Activated CD4-positive, alpha-beta T cell treated with anti-CD3 and anti-CD28 coated beads for 36 hours (primary cell): ENCODE results near the gene SMG6. TPM values are rescaled to one million over a fixed set of nuclear protein-coding genes. Genes with fewer than 3 reads are reported as not detected.
"Not testable (repeated sequence)": the region's sequence is repeated elsewhere in the genome, so short reads cannot be mapped to it uniquely, and the experiment has no call there.

ENCODE experiments used
- ATAC-seq: fragments of 200-7000 bp; cut with Tn5 transposase; one replicate; pipeline ENCODE4 v1.10.0; 2021; ENCODE audit warnings: mild to moderate bottlenecking, moderate library complexity
- CTCF ChIA-PET: fragments of 350-600 bp; sonication (Branson Sonifier 250); formaldehyde crosslinking; loops from one replicate; lab custom pipeline; 2021; ENCODE audit warnings: antibody characterized with exemption; lab: Charles Lee
- POLR2A ChIA-PET: fragments of 350-600 bp; sonication (Branson Sonifier 250); formaldehyde crosslinking; loops from one replicate; lab custom pipeline; 2021; ENCODE audit warnings: antibody characterized with exemption, inconsistent platforms; lab: Charles Lee
- DNase-seq: peaks from one replicate; pipeline ENCODE4 v3.0.0-alpha.2; 2020
- H3K27ac Mint-ChIP-seq: one replicate; pipeline ENCODE4 v1.8.0; 2021; ENCODE audit warnings: mixed read lengths
- H3K27me3 Mint-ChIP-seq: one replicate; pipeline ENCODE4 v1.8.0; 2021; ENCODE audit warnings: mixed read lengths
- H3K36me3 Mint-ChIP-seq: one replicate; pipeline ENCODE4 v1.8.0; 2021; ENCODE audit warnings: low read depth, mixed read lengths
- H3K4me1 Mint-ChIP-seq: one replicate; pipeline ENCODE4 v1.8.0; 2021; ENCODE audit warnings: mixed read lengths
- H3K4me3 Mint-ChIP-seq: one replicate; pipeline ENCODE4 v1.8.0; 2021; ENCODE audit warnings: mild to moderate bottlenecking, moderate library complexity, mixed read lengths
- H3K9me3 Mint-ChIP-seq: one replicate; pipeline ENCODE4 v1.8.0; 2021; ENCODE audit warnings: low read depth, mixed read lengths
- intact Hi-C, 2 experiments: fragments of 100-400 bp; cut with DNase I in 1 of 2; cut with micrococcal nuclease in 1 of 2; formaldehyde crosslinking; loops; one replicate each; pipeline versions ENCODE4 v1.14.2 to v1.15.1; 2022 to 2024; cut with DNase I, micrococcal nuclease
- total RNA-seq, 2 experiments: library from RNA; stranded (reverse); gene quantifications; one replicate each; pipeline ENCODE4 v1.2.3, GENCODE V29; 2021

The SMG6 gene
- total RNA-seq, 2 experiments from 2014 or later: 28.5 to 31.4 TPM

- Mint-ChIP-seq H3K4me3 (no peak overlapping the region), H3K36me3 (peaks cover 6% of the 10 kb centered on the region), H3K9me3 (no peaks in the 10 kb centered on the region), H3K4me1 (peaks cover 26% of the 10 kb centered on the region), H3K27ac (no peak overlapping the region), H3K27me3 (no peaks in the 10 kb centered on the region)
- ATAC-seq (no peak), DNase-seq (no peak)
- intact Hi-C loops: no loop called here
- ChIA-PET POLR2A (no interaction called here), CTCF (interaction anchor here (0.7 to 2.2 kb wide), 3 partner anchors 12 to 37 kb away, joined by 3 to 4 read pairs (median 3); no protein-coding TSS in a partner anchor)
Observed at GRCh38 chr17:2207815-2208515, 95.6 kb downstream of the SMG6 start.

GRCh38 chr17:2204393-2204792 lies 99.2 kb downstream of the SMG6 start:
- Mint-ChIP-seq H3K4me3 (no peak overlapping the region), H3K27ac (no peak overlapping the region), H3K27me3 (no peaks in the 10 kb centered on the region), H3K4me1 (peaks cover 18% of the 10 kb centered on the region), H3K9me3 (no peaks in the 10 kb centered on the region), H3K36me3 (peaks cover 6% of the 10 kb centered on the region)
- intact Hi-C loops: no loop called here
- ATAC-seq (no peak), DNase-seq (no peak)
- ChIA-PET POLR2A (no interaction called here), CTCF (interaction anchor here (0.5 to 2.0 kb wide), 9 partner anchors 9 to 576 kb away, joined by 3 to 9 read pairs (median 4); no protein-coding TSS in a partner anchor)

DNA sequence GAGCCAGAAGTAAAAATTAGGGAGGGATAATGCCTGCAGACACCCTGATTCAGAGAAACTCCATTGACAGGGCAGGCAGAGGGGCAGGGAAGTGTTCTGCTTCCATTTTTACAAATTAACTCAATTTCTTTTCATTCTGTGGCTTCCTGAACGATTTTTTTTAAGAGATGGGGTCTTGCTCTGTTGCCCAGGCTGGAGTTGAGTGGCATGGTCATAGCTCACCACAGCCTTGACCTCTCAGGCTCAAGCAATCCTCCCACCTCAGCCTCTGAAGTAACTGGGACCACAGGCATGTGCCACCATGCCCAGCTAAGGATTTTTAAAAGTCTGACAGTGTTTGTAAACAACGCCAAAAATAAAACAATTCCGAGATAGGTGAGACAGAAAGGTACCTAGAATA lies 99.8 kb downstream of the SMG6 start:
- H3K27ac Mint-ChIP-seq: no peak overlapping the region
- ChIA-PET CTCF (interaction anchor here (0.6 to 2.0 kb wide), 5 partner anchors 10 to 576 kb away, joined by 3 to 9 read pairs (median 3); no protein-coding TSS in a partner anchor), POLR2A (interaction anchor here (0.7 kb wide), 1 partner anchor 59 kb away, joined by 4 read pairs; no protein-coding TSS in a partner anchor)
- DNase-seq (no peak), ATAC-seq (no peak)
- intact Hi-C loops: no loop called here
- peaks cover 6% of the 10 kb centered on the region for H3K36me3 Mint-ChIP-seq
- H3K27me3 Mint-ChIP-seq: no peaks in the 10 kb centered on the region
- H3K4me1 Mint-ChIP-seq: peaks cover 18% of the 10 kb centered on the region
- no peak overlapping the region for H3K4me3 Mint-ChIP-seq
- no peaks in the 10 kb centered on the region for H3K9me3 Mint-ChIP-seq

GRCh38 chr17:2202996-2203575 lies 100.5 kb downstream of the SMG6 start:
- ChIA-PET CTCF (interaction anchor here (1.3 to 2.0 kb wide), 2 partner anchors 22 to 42 kb away, joined by 3 to 9 read pairs; no protein-coding TSS in a partner anchor), POLR2A (no interaction called here)
- DNase-seq (no peak), ATAC-seq (no peak)
- no peak overlapping the region for H3K27ac Mint-ChIP-seq
- H3K4me3 Mint-ChIP-seq: no peak overlapping the region
- H3K4me1 Mint-ChIP-seq: peaks cover 18% of the 10 kb centered on the region
- peaks cover 4% of the 10 kb centered on the region for H3K36me3 Mint-ChIP-seq
- no peaks in the 10 kb centered on the region for H3K27me3 Mint-ChIP-seq
- H3K9me3 Mint-ChIP-seq: no peaks in the 10 kb centered on the region
- intact Hi-C loops: no loop called here

DNA sequence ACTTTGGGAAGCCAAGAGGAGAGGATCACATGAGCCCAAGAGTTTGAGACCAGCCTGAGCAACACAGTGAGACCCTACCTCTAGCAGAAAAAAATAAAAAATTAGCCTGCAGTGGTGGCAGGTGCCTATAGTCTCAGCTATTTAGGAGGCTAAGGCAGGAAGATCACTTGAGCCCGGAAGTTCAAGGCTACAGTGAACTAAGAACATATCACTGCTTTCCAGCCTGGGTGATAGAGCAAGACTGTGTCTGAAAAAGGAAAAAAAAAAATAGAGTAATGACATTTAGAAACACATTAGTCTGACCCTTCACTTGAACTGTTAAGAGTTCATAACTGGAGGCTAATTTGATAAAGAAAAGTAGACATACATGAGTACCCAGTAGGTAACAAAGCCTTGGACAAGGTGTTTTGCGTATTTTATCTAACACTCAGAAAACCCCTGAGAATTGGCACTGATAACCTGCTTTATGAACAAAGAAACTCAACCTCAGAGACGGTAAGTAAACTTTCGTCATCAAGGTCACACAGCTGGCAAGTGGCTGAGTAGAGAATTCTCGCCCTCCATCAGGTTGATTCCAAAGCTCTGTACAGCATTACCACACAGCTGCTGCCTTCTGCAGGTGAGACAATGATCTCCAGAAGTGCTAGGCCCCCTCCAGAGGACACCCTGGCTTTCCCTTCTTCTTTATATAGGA lies 101.1 kb downstream of the SMG6 start:
- Mint-ChIP-seq H3K36me3 (peaks cover 4% of the 10 kb centered on the region), H3K27ac (no peak overlapping the region), H3K9me3 (no peaks in the 10 kb centered on the region), H3K4me3 (no peak overlapping the region), H3K4me1 (peaks cover 18% of the 10 kb centered on the region), H3K27me3 (no peaks in the 10 kb centered on the region)
- DNase-seq (no peak), ATAC-seq (no peak)
- ChIA-PET POLR2A (interaction anchor here (0.7 kb wide), 1 partner anchor 507 kb away, joined by 3 read pairs; no protein-coding TSS in a partner anchor), CTCF (interaction anchor here (0.8 kb wide), 1 partner anchor 13 kb away, joined by 3 read pairs; no protein-coding TSS in a partner anchor)
- intact Hi-C loops: no loop called here

DNA sequence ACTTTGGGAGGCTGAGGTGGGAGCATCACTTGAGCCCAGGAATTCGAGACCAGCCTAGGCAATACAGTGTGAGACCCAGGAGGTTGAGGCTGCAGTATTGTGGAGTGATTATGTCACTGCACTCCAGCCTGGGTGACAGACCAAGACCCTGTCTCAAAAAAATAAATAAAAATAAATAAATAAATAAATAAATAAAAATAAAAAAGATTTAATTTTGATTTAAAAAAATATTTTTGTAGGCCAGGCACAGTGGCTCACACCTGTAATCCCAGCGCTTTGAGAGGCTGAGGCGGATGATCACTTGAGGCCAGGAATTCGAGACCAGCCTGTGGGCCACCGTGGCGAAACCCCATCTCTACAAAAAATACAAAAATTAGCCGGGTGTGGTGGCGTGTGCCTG lies 104.2 kb downstream of the SMG6 start:
- Mint-ChIP-seq H3K36me3 (peaks cover 11% of the 10 kb centered on the region), H3K4me1 (peaks cover 39% of the 10 kb centered on the region)
- CTCF ChIA-PET, H3K4me3 Mint-ChIP-seq, H3K27me3 Mint-ChIP-seq, POLR2A ChIA-PET, H3K9me3 Mint-ChIP-seq, ATAC-seq, DNase-seq, H3K27ac Mint-ChIP-seq: not testable (repeated sequence)
- intact Hi-C loops: loop anchor here (5.0 to 10.0 kb wide), 3 partner anchors 43 to 73 kb away; no protein-coding TSS in a partner anchor

- H3K27ac Mint-ChIP-seq: no peak overlapping the region
- ChIA-PET CTCF (interaction anchor here (1.4 to 1.6 kb wide), 2 partner anchors 46 to 84 kb away, joined by 5 to 16 read pairs; no protein-coding TSS in a partner anchor), POLR2A (no interaction called here)
- H3K4me1 Mint-ChIP-seq: peaks cover 44% of the 10 kb centered on the region
- DNase-seq: no peak
- H3K4me3 Mint-ChIP-seq: no peak overlapping the region
- peaks cover 16% of the 10 kb centered on the region for H3K36me3 Mint-ChIP-seq
- intact Hi-C loops: loop anchor here (5.0 to 10.0 kb wide), 3 partner anchors 43 to 73 kb away; no protein-coding TSS in a partner anchor
- H3K27me3 Mint-ChIP-seq: no peaks in the 10 kb centered on the region
- no peaks in the 10 kb centered on the region for H3K9me3 Mint-ChIP-seq
- no peak for ATAC-seq
Observed at GRCh38 chr17:2198927-2199326, 104.7 kb downstream of the SMG6 start.

- no peaks in the 10 kb centered on the region for H3K27me3 Mint-ChIP-seq
- DNase-seq (no peak), ATAC-seq (no peak)
- ChIA-PET CTCF (interaction anchor here (0.6 to 1.0 kb wide), 2 partner anchors 12 to 200 kb away, joined by 3 to 4 read pairs; no protein-coding TSS in a partner anchor), POLR2A (no interaction called here)
- intact Hi-C loops: loop anchor here (5.0 to 10.0 kb wide), 3 partner anchors 45 to 75 kb away; no protein-coding TSS in a partner anchor
- H3K4me3 Mint-ChIP-seq: no peak overlapping the region
- H3K36me3 Mint-ChIP-seq: peaks cover 17% of the 10 kb centered on the region
- peaks cover 46% of the 10 kb centered on the region for H3K4me1 Mint-ChIP-seq
- no peaks in the 10 kb centered on the region for H3K9me3 Mint-ChIP-seq
- H3K27ac Mint-ChIP-seq: no peak overlapping the region
Observed at GRCh38 chr17:2197271-2197670, 106.3 kb downstream of the SMG6 start.

- DNase-seq: peak; percentile 81
- peak; percentile 95 for ATAC-seq
- intact Hi-C loops: loop anchor here (2.0 to 10.0 kb wide), 4 partner anchors 19 to 77 kb away; no protein-coding TSS in a partner anchor
- peaks cover 14% of the 10 kb centered on the region for H3K36me3 Mint-ChIP-seq
- peaks cover 47% of the 10 kb centered on the region for H3K4me1 Mint-ChIP-seq
- no peaks in the 10 kb centered on the region for H3K27me3 Mint-ChIP-seq
- ChIA-PET POLR2A (interaction anchor here (0.6 to 1.2 kb wide), 8 partner anchors 13 to 293 kb away, joined by 3 to 10 read pairs (median 3); no protein-coding TSS in a partner anchor), CTCF (interaction anchor here (0.6 to 3.6 kb wide), 12 partner anchors 9 to 1400 kb away, joined by 3 to 23 read pairs (median 4); no protein-coding TSS in a partner anchor)
- H3K9me3 Mint-ChIP-seq: no peaks in the 10 kb centered on the region
- H3K4me3 Mint-ChIP-seq: peak overlapping the region; percentile 3
- H3K27ac Mint-ChIP-seq: peak overlapping the region; percentile 76
Observed at GRCh38 chr17:2195729-2196128, 107.9 kb downstream of the SMG6 start.

GRCh38 chr17:2194889-2195335 lies 108.7 kb downstream of the SMG6 start:
- Mint-ChIP-seq H3K36me3 (peaks cover 14% of the 10 kb centered on the region), H3K27me3 (no peaks in the 10 kb centered on the region), H3K27ac (peak overlapping the region; percentile 66), H3K9me3 (no peaks in the 10 kb centered on the region), H3K4me3 (no peak overlapping the region), H3K4me1 (peaks cover 47% of the 10 kb centered on the region)
- DNase-seq (no peak), ATAC-seq (no peak)
- intact Hi-C loops: loop anchor here (2.0 to 10.0 kb wide), 4 partner anchors 20 to 77 kb away; no protein-coding TSS in a partner anchor
- POLR2A ChIA-PET: interaction anchor here (0.5 to 1.2 kb wide), 2 partner anchors 59 to 113 kb away, joined by 6 to 10 read pairs; no protein-coding TSS in a partner anchor
- CTCF ChIA-PET: interaction anchor here (1.1 to 3.6 kb wide), 5 partner anchors 16 to 142 kb away, joined by 4 to 23 read pairs (median 5); no protein-coding TSS in a partner anchor
